GM12892 (cell line): Measurements from ENCODE around the gene ANKS1B.

Source experiments
- POLR2A ChIP-seq: IDR thresholded peaks from 2 replicates; pipeline ENCODE4 v1.6.1; 2011; ENCODE audit warnings: low read depth, low read length, control low read depth
- POLR2AphosphoS5 ChIP-seq: IDR thresholded peaks from 2 replicates; pipeline ENCODE4 v1.6.1; 2011; ENCODE audit warnings: low read depth, low read length, control low read depth

DNA sequence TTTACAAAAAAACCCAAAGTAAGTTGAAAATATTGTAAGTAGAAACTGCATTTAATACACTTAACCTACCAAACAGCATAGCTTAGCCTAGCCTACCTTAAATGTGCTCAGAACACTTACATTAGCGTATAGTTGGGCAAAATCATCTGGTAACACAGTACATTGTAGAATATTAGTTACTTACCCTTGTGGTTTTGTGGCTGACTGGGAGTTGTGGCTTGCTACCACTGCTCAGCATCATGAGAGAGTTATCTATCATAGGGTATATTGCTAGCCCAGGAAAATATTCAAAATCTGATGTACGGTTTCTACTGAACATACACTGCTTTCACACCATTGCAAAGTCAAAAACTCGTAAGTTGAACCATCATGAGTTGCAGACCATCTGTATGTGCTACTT lies 478.9 kb downstream of the ANKS1B start:
- TF ChIP-seq POLR2A = no peak
- no peak for TF ChIP-seq POLR2AphosphoS5
